K562 (cell line): ENCODE measurements around the gene GPR4. TPM values are rescaled to one million over a fixed set of nuclear protein-coding genes. Genes with fewer than 3 reads are reported as not detected.

Source experiments
- ATAC-seq: fragments of 200-7000 bp; cut with Tn5 transposase; 3 replicates; pipeline ENCODE4 v1.9.1; 2020; ENCODE audit warnings: moderate library complexity
- Bru-seq: library from RNA; stranded (reverse); fragments of 400-500 nt; gene quantifications from one replicate; lab custom pipeline; 2021; lab: Mats Ljungman, UMichigan
- BruChase-seq, 2 experiments: library from RNA; stranded (reverse); fragments of 400-500 nt; gene quantifications; one replicate each; lab custom pipeline; 2021; lab: Mats Ljungman, UMichigan
- BruUV-seq: library from RNA; stranded (reverse); fragments of 400-500 nt; replicated peaks from 2 replicates; lab custom pipeline; 2021; lab: Mats Ljungman, UMichigan
- CTCF ChIA-PET: fragments of 300-600 bp; formaldehyde crosslinking; extraction: SDS; loops from one replicate; lab custom pipeline; 2021; ENCODE audit warnings: low intra/inter-chr PET ratio; lab: Yijun Ruan, JAX
- POLR2A ChIA-PET: fragments of 300-600, 350-650 bp; sonication (Branson Sonifier 250); formaldehyde crosslinking; extraction: SDS; loops from one replicate; lab custom pipeline; 2021; ENCODE audit warnings: antibody characterized with exemption, inconsistent platforms; lab: Yijun Ruan, JAX
- DNase-seq, 4 experiments: peaks; one replicate each; pipeline versions ENCODE4 v3.0.0 to v3.0.0-alpha.2; 2011 to 2018; ENCODE audit warnings: low spot score in 3 of 4, mixed read lengths in 3 of 4; ENCODE audit errors: extremely low read depth in 1 of 4
- FAIRE-seq: peaks from 2 replicates; lab custom pipeline; 2011; peaks lifted over from hg19 to GRCh38; lab: Jason Lieb, UNC
- H2AFZ ChIP-seq: 2 replicates; pipeline ENCODE4 v1.6.0; 2011; ENCODE audit warnings: low read depth, low read length, control low read depth, inconsistent platforms
- H3K27ac ChIP-seq: fragments of 200-600 bp; 3 replicates; pipeline ENCODE4 v1.8.0; 2011; ENCODE audit warnings: low read depth, mild to moderate bottlenecking, control low read depth, inconsistent platforms, low read length, moderate library complexity, mixed read lengths; ENCODE audit errors: extremely low read depth
- H3K27me3 ChIP-seq, 2 experiments: fragments of 300-600 bp in 1 of 2; 2 replicates in 1 of 2; 3 replicates in 1 of 2; pipeline versions ENCODE4 v1.6.0 to v1.8.0; 2011; ENCODE audit warnings: inconsistent platforms in 2 of 2, low read length in 2 of 2, mild to moderate bottlenecking in 1 of 2, mixed read lengths in 1 of 2, moderate library complexity in 1 of 2; ENCODE audit not compliant: control insufficient read depth in 2 of 2, insufficient read depth in 2 of 2
- H3K36me3 ChIP-seq: fragments of 300-600 bp; 3 replicates; pipeline ENCODE4 v1.8.0; 2011; ENCODE audit warnings: mild to moderate bottlenecking, low read length, inconsistent platforms; ENCODE audit not compliant: control insufficient read depth, insufficient read depth
- H3K4me1 ChIP-seq, 2 experiments: fragments of 200-600 bp in 1 of 2; replicated peaks in 1 of 2; 2 replicates in 1 of 2; 3 replicates in 1 of 2; pipeline versions ENCODE4 v1.5.1 to v1.8.0; 2011; ENCODE audit warnings: inconsistent platforms in 2 of 2, low read length in 2 of 2, mild to moderate bottlenecking in 1 of 2, mixed read lengths in 1 of 2, moderate library complexity in 1 of 2; ENCODE audit not compliant: control insufficient read depth in 2 of 2, insufficient read depth in 2 of 2
- H3K4me2 ChIP-seq: 2 replicates; pipeline ENCODE4 v1.6.1; 2011; ENCODE audit warnings: low read length, control low read depth, inconsistent platforms, mixed read lengths; ENCODE audit not compliant: insufficient read depth
- H3K4me3 ChIP-seq: fragments of 200-600 bp; sonication (generic), shearing (Covaris generic); 2 replicates; pipeline ENCODE4 v1.5.1; 2016; ENCODE audit warnings: control low read depth, inconsistent platforms
- H3K79me2 ChIP-seq: fragments of 200-600 bp; 3 replicates; pipeline ENCODE4 v1.8.0; 2011; ENCODE audit warnings: low read length, inconsistent platforms; ENCODE audit not compliant: control insufficient read depth, insufficient read depth
- H3K9ac ChIP-seq, 2 experiments: 2 replicates each; pipeline versions ENCODE4 v1.6.0 to v1.6.1; 2011; ENCODE audit warnings: low read depth in 2 of 2, low read length in 2 of 2, control low read depth in 1 of 2, inconsistent platforms in 1 of 2, mild to moderate bottlenecking in 1 of 2, mixed read lengths in 1 of 2; ENCODE audit not compliant: insufficient read depth in 1 of 2
- H3K9me1 ChIP-seq: one replicate; pipeline ENCODE4 v1.6.0; 2011; ENCODE audit warnings: inconsistent platforms, mild to moderate bottlenecking, low read length, moderate library complexity; ENCODE audit not compliant: control insufficient read depth, insufficient read depth
- H3K9me3 ChIP-seq: replicated peaks from 2 replicates; pipeline ENCODE4 v1.5.1; 2011; ENCODE audit warnings: low read depth, low read length, inconsistent platforms; ENCODE audit not compliant: control insufficient read depth, insufficient read depth
- H4K20me1 ChIP-seq: replicated peaks from 2 replicates; pipeline ENCODE4 v1.6.1; 2011; ENCODE audit warnings: low read length, inconsistent platforms, mixed read lengths; ENCODE audit not compliant: control insufficient read depth, insufficient read depth
- ELF1 ChIP-seq: fragments of 200-800 bp; sonication (Bioruptor generic); IDR thresholded peaks from 2 replicates; pipeline ENCODE4 v1.6.1; 2016; ENCODE audit warnings: missing genetic modification characterization, missing compliant biosample characterization
- NCOA6 ChIP-seq: fragments of 450-650 bp; IDR thresholded peaks from 2 replicates; pipeline ENCODE4 v1.6.1; 2017; ENCODE audit warnings: mild to moderate bottlenecking
- NFIC ChIP-seq: fragments of 450-650 bp; IDR thresholded peaks from 2 replicates; pipeline ENCODE4 v1.6.1; 2017; ENCODE audit warnings: mild to moderate bottlenecking, inconsistent platforms
- PCBP1 ChIP-seq: fragments of 200-400 bp; formaldehyde crosslinking; IDR thresholded peaks from 2 replicates; pipeline ENCODE4 v1.6.1; 2018; ENCODE audit warnings: mild to moderate bottlenecking, low read depth, low read length; ENCODE audit not compliant: poor library complexity, severe bottlenecking
- VEZF1 ChIP-seq: fragments of 200-800 bp; sonication (Bioruptor generic); IDR thresholded peaks from 2 replicates; pipeline ENCODE4 v1.6.1; 2017; ENCODE audit warnings: missing genetic modification characterization, missing compliant biosample characterization
- ZNF121 ChIP-seq: sonication (generic); formaldehyde crosslinking; conservative IDR thresholded peaks from 2 replicates; pipeline ENCODE4 v1.8.0; 2022; ENCODE audit warnings: missing genetic modification reagents
- ZNF232 ChIP-seq: sonication (generic); formaldehyde crosslinking; IDR thresholded peaks from 2 replicates; pipeline ENCODE4 v1.8.0; 2022; ENCODE audit warnings: mild to moderate bottlenecking, missing genetic modification reagents
- WGBS: fragments of 100-300 bp; shearing (Covaris generic); methylation state at CpG from one replicate; pipeline ENCODE4 v1.1.6; 2016; ENCODE audit warnings: low coverage, mixed read lengths; ENCODE audit not compliant: insufficient coverage; ENCODE audit errors: missing lambda C conversion rate; 5-methylcytosine and 5-hydroxymethylcytosine counted together
- in situ Hi-C: fragments of 300-500 bp; cut with MboI; formaldehyde crosslinking; loops from 4 replicates; pipeline ENCODE4 v1.15.0; 2018; ENCODE audit warnings: inconsistent platforms, mixed read lengths
- intact Hi-C: fragments of 100-400 bp; cut with micrococcal nuclease; formaldehyde crosslinking; loops from 2 replicates; pipeline ENCODE4 v1.14.2; 2022
- long read RNA-seq, 3 experiments: library from polyadenylated mRNA in 2 of 3; library from RNA in 1 of 3; unstranded in 2 of 3; stranded (forward) in 1 of 3; transcript quantifications; one replicate each; pipeline ENCODE4 v2.0.0, GENCODE V29; 2019 to 2022
- polyA minus RNA-seq, 3 experiments: library from RNA; depleted of rRNA, polyadenylated mRNA; stranded (reverse); fragments of >200 nt; gene quantifications; 2 replicates each; pipeline ENCODE4 v1.2.3, GENCODE V29; 2011
- polyA plus RNA-seq, 8 experiments: library from polyadenylated mRNA; depleted of rRNA in 4 of 8; stranded (reverse) in 5 of 8; unstranded in 3 of 8; fragments of >200 nt; fragmentation: Nextera tagmentation in 2 of 8; fragmentation: Illumina TruSeq in 1 of 8; extraction: Ambion mirVana in 2 of 8; extraction: Trizol in 1 of 8; gene quantifications; 2 replicates each; pipeline versions ENCODE4 v1.2.1 to v1.2.3, GENCODE V29; 2011 to 2014; ENCODE audit warnings: inconsistent platforms in 1 of 8, missing spikeins in 1 of 8
- total RNA-seq, 7 experiments: library from RNA; depleted of rRNA in 6 of 7; stranded (reverse); fragments of >200 nt in 6 of 7; fragmentation: Illumina TruSeq in 2 of 7; extraction: Trizol in 2 of 7; gene quantifications; 2 replicates each; pipeline versions ENCODE4 v1.2.1 to v1.2.3, GENCODE V29; 2011 to 2021; ENCODE audit warnings: low replicate concordance in 1 of 7
- TF ChIP-seq, protein P1 (sequence below): fragments of 450-650 bp; formaldehyde crosslinking; IDR thresholded peaks from 2 replicates; pipeline ENCODE4 v1.4.0; 2022; ENCODE audit warnings: missing genetic modification characterization
- TF ChIP-seq, protein P2 (sequence below): fragments of 450-650 bp; formaldehyde crosslinking; conservative IDR thresholded peaks from 2 replicates; pipeline ENCODE4 v1.4.0; 2022; ENCODE audit warnings: mild to moderate bottlenecking, missing genetic modification characterization

GPR4 gene
- 0.12 TPM in 2 replicates for total RNA-seq (2011; cell fraction: chromatin; rRNA removed; ENCODE audit: low replicate concordance)
- not detected in 2 replicates for total RNA-seq (2011; cell fraction: nucleolus; rRNA removed)
- not detected in 2 replicates for total RNA-seq (2011; cell fraction: nucleoplasm; rRNA removed)
- total RNA-seq (2014; rRNA removed) = not detected in 2 replicates
- total RNA-seq (2014; rRNA removed; fragmentation: Illumina TruSeq; extraction: Trizol) = not detected in 2 replicates
- total RNA-seq (2015; rRNA removed; fragmentation: Illumina TruSeq; extraction: Trizol) = not detected in 2 replicates
- 0.07 and 0.09 TPM in 2 replicates for total RNA-seq (2021)
- polyA plus RNA-seq (2011; rRNA removed) = 0.03 TPM in 1 of 2 replicates, not detected in the other
- polyA plus RNA-seq (2011; cell fraction: cytosol; rRNA removed) = 0.03 TPM in 1 of 2 replicates, not detected in the other
- 0.06 TPM in 2 replicates for polyA plus RNA-seq (2011; cell fraction: nucleus; rRNA removed)
- polyA plus RNA-seq (2012) = 0.16 and 0.21 TPM in 2 replicates
- 0.04 and 0.12 TPM in 2 replicates for polyA plus RNA-seq (2014; fragmentation: Illumina TruSeq; extraction: Trizol)
- not detected for polyA plus RNA-seq (2014; fragmentation: Nextera tagmentation; extraction: Ambion mirVana)
- polyA plus RNA-seq (2014; rRNA removed) = 0.03 TPM in 1 of 2 replicates, not detected in the other
- polyA minus RNA-seq (2011; rRNA and poly(A)+ RNA removed) = not detected in 2 replicates
- not detected in 2 replicates for polyA minus RNA-seq (2011; cell fraction: cytosol; rRNA and poly(A)+ RNA removed)
- polyA minus RNA-seq (2011; cell fraction: nucleus; rRNA and poly(A)+ RNA removed) = 0.13 TPM in 1 of 2 replicates, not detected in the other
- not detected for Bru-seq, nascent RNA
- BruChase-seq, experiment 1, labeled RNA remaining after a 2-hour chase = percentile 26 among the genes with signal in this experiment
- BruChase-seq, experiment 2, labeled RNA remaining after a 6-hour chase = not detected
- long read RNA-seq, experiment 1 = 0 reads
- long read RNA-seq, experiment 2 = 0 reads
- long read RNA-seq, experiment 3 = 0 reads

GRCh38 chr19:45601524-45602374, at the start of gene GPR4:
TSS of gene GPR4 (minus strand) at chr19:45602212. CDS start at chr19:45591866, 10,346 bp downstream.
- DNase-seq = peak in 3 of 4 experiments; percentile 47 to 85 (median 82)
- CTCF ChIA-PET = interaction anchor here (0.8 kb wide), 1 partner anchor 41 kb away, joined by 3 read pairs; no protein-coding TSS in a partner anchor
- Histone ChIP-seq H3K9me3 (no peaks in the 10 kb centered on the region), H3K9ac (0 out of 4 replicates have a peak within 1 kb of the TSS, but pooled peaks of 1 of the 2 experiments have one; percentile 26), H3K36me3 (no peaks in the 10 kb centered on the region), H3K4me3 (no peak within 1 kb of the TSS), H3K9me1 (no peaks in the 10 kb centered on the region), H2AFZ (no peak within 1 kb of the TSS), H3K27ac (no peak within 1 kb of the TSS), H4K20me1 (0 out of 2 replicates have a peak, but pooled peaks cover 3% of the 10 kb centered on the region), H3K79me2 (no peaks in the 10 kb centered on the region), H3K4me2 (peak within 1 kb of the TSS; percentile 46; the same call in 1 of the 2 replicates), H3K4me1 (peaks cover 3 to 15% of the 10 kb centered on the region in 2 experiments; a peak in 3 of 5 replicates), H3K27me3 (peaks cover 41 to 50% of the 10 kb centered on the region in 2 experiments)
- WGBS = 1% methylated on average over 17 of the region's 52 CpGs
- no TSS peak for BruUV-seq
- ATAC-seq = peak; percentile 94
- FAIRE-seq = no peak
- intact Hi-C loops (no loop called here), in situ Hi-C loops (no loop called here)
- POLR2A ChIA-PET = interaction anchor here (1.7 kb wide), 1 partner anchor 13 kb away, joined by 3 read pairs; no protein-coding TSS in a partner anchor
- TF ChIP-seq ELF1 (tag) = no peak
- TF ChIP-seq PCBP1 = peak; percentile 34
- peak; percentile 79 for TF ChIP-seq ZNF121 (CRISPR knock-in tag)
- TF ChIP-seq NFIC = 0 out of 2 replicates have a peak, but pooled peaks have one; percentile 25
- TF ChIP-seq, protein P1, sequence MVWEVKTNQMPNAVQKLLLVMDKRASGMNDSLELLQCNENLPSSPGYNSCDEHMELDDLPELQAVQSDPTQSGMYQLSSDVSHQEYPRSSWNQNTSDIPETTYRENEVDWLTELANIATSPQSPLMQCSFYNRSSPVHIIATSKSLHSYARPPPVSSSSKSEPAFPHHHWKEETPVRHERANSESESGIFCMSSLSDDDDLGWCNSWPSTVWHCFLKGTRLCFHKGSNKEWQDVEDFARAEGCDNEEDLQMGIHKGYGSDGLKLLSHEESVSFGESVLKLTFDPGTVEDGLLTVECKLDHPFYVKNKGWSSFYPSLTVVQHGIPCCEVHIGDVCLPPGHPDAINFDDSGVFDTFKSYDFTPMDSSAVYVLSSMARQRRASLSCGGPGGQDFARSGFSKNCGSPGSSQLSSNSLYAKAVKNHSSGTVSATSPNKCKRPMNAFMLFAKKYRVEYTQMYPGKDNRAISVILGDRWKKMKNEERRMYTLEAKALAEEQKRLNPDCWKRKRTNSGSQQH (CRISPR knock-in tag) = peak; percentile 50; the same call in 1 of the 2 replicates
- TF ChIP-seq NCOA6 = peak; percentile 63; the same call in 1 of the 2 replicates
- TF ChIP-seq, protein P2, sequence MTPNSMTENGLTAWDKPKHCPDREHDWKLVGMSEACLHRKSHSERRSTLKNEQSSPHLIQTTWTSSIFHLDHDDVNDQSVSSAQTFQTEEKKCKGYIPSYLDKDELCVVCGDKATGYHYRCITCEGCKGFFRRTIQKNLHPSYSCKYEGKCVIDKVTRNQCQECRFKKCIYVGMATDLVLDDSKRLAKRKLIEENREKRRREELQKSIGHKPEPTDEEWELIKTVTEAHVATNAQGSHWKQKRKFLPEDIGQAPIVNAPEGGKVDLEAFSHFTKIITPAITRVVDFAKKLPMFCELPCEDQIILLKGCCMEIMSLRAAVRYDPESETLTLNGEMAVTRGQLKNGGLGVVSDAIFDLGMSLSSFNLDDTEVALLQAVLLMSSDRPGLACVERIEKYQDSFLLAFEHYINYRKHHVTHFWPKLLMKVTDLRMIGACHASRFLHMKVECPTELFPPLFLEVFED (CRISPR knock-in tag) = 0 out of 2 replicates have a peak, but pooled peaks have one; percentile 8
- TF ChIP-seq ZNF232 = no peak
- peak; percentile 26; the same call in 1 of the 2 replicates for TF ChIP-seq VEZF1 (CRISPR knock-in tag)
